HCT116 (cell line): ENCODE measurements around the gene ERMP1. TPM values are rescaled to one million over a fixed set of nuclear protein-coding genes. Genes with fewer than 3 reads are reported as not detected.

Experiments used
- ATAC-seq: fragments of 200-7000 bp; cut with Tn5 transposase; 2 replicates; pipeline ENCODE4 v1.9.1; 2020; ENCODE audit warnings: mild to moderate bottlenecking, moderate library complexity
- BruUV-seq: library from RNA; stranded (reverse); fragments of 400-500 nt; replicated peaks from 2 replicates; lab custom pipeline; 2021; lab: Mats Ljungman, UMichigan
- CTCF ChIA-PET: fragments of 300-600 bp; sonication (Branson Sonifier 250); formaldehyde crosslinking; loops from one replicate; lab custom pipeline; 2021; ENCODE audit warnings: antibody characterized with exemption; lab: Charles Lee
- POLR2A ChIA-PET: fragments of 300-600, 350-600 bp; sonication (Branson Sonifier 250); formaldehyde crosslinking; loops from one replicate; lab custom pipeline; 2021; ENCODE audit warnings: antibody characterized with exemption; lab: Charles Lee
- RAD21 ChIA-PET, 2 experiments: fragments of 300-600 bp; sonication (Branson Sonifier 250); formaldehyde crosslinking; loops; one replicate each; lab custom pipeline; 2023; ENCODE audit warnings: low total read pairs in 2 of 2; ENCODE audit not compliant: uncharacterized antibody in 2 of 2, unreplicated experiment in 2 of 2, low non-redundant PET in 1 of 2; lab: Charles Lee
- DNase-seq: peaks from one replicate; pipeline ENCODE4 v3.0.0-alpha.2; 2010; ENCODE audit warnings: low read depth, low spot score
- H2AFZ ChIP-seq: fragments of 200-600 bp; shearing (Covaris generic), sonication (generic); 2 replicates; pipeline ENCODE4 v1.6.1; 2017; ENCODE audit warnings: low read depth, mixed run types, mixed read lengths, antibody characterized with exemption, low read length; ENCODE audit not compliant: poor library complexity, severe bottlenecking
- H3K27ac ChIP-seq: 2 replicates; pipeline ENCODE4 v1.5.1; 2012; ENCODE audit warnings: low read depth, low read length
- H3K27me3 ChIP-seq: fragments of 200-600 bp; sonication (generic); 2 replicates; pipeline ENCODE4 v1.6.1; 2016; ENCODE audit warnings: mixed run types, low read length, mixed read lengths; ENCODE audit not compliant: insufficient read depth
- H3K36me3 ChIP-seq, 2 experiments: fragments of 200-500 bp in 1 of 2; fragments of 200-600 bp in 1 of 2; sonication (Bioruptor generic) in 1 of 2; sonication (generic) in 1 of 2; 2 replicates each; pipeline versions ENCODE4 v1.5.1 to v1.6.1; 2014 to 2016; ENCODE audit warnings: low read length in 2 of 2, inconsistent platforms in 1 of 2, mixed read lengths in 1 of 2, mixed run types in 1 of 2; ENCODE audit not compliant: insufficient read depth in 2 of 2, control insufficient read depth in 1 of 2
- H3K4me1 ChIP-seq, 2 experiments: fragments of 200-600 bp in 1 of 2; sonication (generic) in 1 of 2; 2 replicates each; pipeline versions ENCODE4 v1.5.1 to v1.6.1; 2012 to 2017; ENCODE audit warnings: low read length in 2 of 2, inconsistent platforms in 1 of 2, mild to moderate bottlenecking in 1 of 2, mixed read lengths in 1 of 2, mixed run types in 1 of 2, moderate library complexity in 1 of 2; ENCODE audit not compliant: insufficient read depth in 2 of 2, control insufficient read depth in 1 of 2
- H3K4me2 ChIP-seq: fragments of 200-600 bp; sonication (generic); 2 replicates; pipeline ENCODE4 v1.6.1; 2017; ENCODE audit warnings: mixed run types, low read length, mixed read lengths
- H3K4me3 ChIP-seq, 2 experiments: fragments of 200-600 bp in 1 of 2; sonication (generic) in 1 of 2; replicated peaks in 1 of 2; 2 replicates each; pipeline ENCODE4 v1.5.1; 2011 to 2016; ENCODE audit warnings: low read length in 2 of 2, control low read depth in 1 of 2, low read depth in 1 of 2, mild to moderate bottlenecking in 1 of 2, mixed read lengths in 1 of 2, mixed run types in 1 of 2
- H3K79me2 ChIP-seq: fragments of 200-600 bp; sonication (generic); 2 replicates; pipeline ENCODE4 v1.6.1; 2017; ENCODE audit warnings: mild to moderate bottlenecking, mixed run types, low read length, moderate library complexity, mixed read lengths; ENCODE audit not compliant: insufficient read depth
- H3K9ac ChIP-seq: fragments of 200-600 bp; sonication (generic); 2 replicates; pipeline ENCODE4 v1.6.1; 2016; ENCODE audit warnings: low read length, mixed read lengths
- H3K9me2 ChIP-seq: fragments of 200-600 bp; sonication (generic), shearing (Covaris generic); 2 replicates; pipeline ENCODE4 v1.6.1; 2017; ENCODE audit warnings: mixed run types, mild to moderate bottlenecking, moderate library complexity; ENCODE audit not compliant: insufficient read depth
- H3K9me3 ChIP-seq, 2 experiments: fragments of 200-500 bp in 1 of 2; fragments of 200-600 bp in 1 of 2; sonication (Bioruptor generic) in 1 of 2; sonication (generic) in 1 of 2; 2 replicates each; pipeline ENCODE4 v1.6.1; 2014 to 2017; ENCODE audit warnings: low read length in 2 of 2, mixed read lengths in 2 of 2, inconsistent platforms in 1 of 2, low read depth in 1 of 2, mild to moderate bottlenecking in 1 of 2, mixed run types in 1 of 2, moderate library complexity in 1 of 2; ENCODE audit not compliant: control insufficient read depth in 1 of 2, insufficient read depth in 1 of 2
- H4K20me1 ChIP-seq: fragments of 200-600 bp; sonication (generic), shearing (Covaris generic); 2 replicates; pipeline ENCODE4 v1.6.1; 2017; ENCODE audit warnings: mixed run types, mild to moderate bottlenecking, moderate library complexity; ENCODE audit not compliant: insufficient read depth
- ATF3 ChIP-seq: IDR thresholded peaks from 2 replicates; pipeline ENCODE4 v1.6.1; 2012
- CBX3 ChIP-seq: IDR thresholded peaks from 2 replicates; pipeline ENCODE4 v1.6.1; 2012; ENCODE audit warnings: low read depth
- CTCF ChIP-seq, 3 experiments: fragments of 200-600 bp in 1 of 3; sonication (generic) in 1 of 3; IDR thresholded peaks in 2 of 3; conservative IDR thresholded peaks in 1 of 3; 2 replicates each; pipeline ENCODE4 v1.5.1; 2012 to 2017; ENCODE audit warnings: low read depth in 2 of 3, low read length in 2 of 3, antibody characterized with exemption in 1 of 3, borderline replicate concordance in 1 of 3, control low read depth in 1 of 3, mild to moderate bottlenecking in 1 of 3, mixed read lengths in 1 of 3, mixed run types in 1 of 3, moderate library complexity in 1 of 3; ENCODE audit not compliant: insufficient read depth in 1 of 3
- EGR1 ChIP-seq: IDR thresholded peaks from 2 replicates; pipeline ENCODE4 v1.6.1; 2012; ENCODE audit warnings: low read depth
- ELF1 ChIP-seq: IDR thresholded peaks from 2 replicates; pipeline ENCODE4 v1.6.1; 2012; ENCODE audit warnings: low read depth, borderline replicate concordance
- EZH2phosphoT487 ChIP-seq: fragments of 200-600 bp; IDR thresholded peaks from 2 replicates; pipeline ENCODE4 v1.6.1; 2018; ENCODE audit warnings: antibody characterized with exemption, borderline replicate concordance
- FOSL1 ChIP-seq: IDR thresholded peaks from 2 replicates; pipeline ENCODE4 v1.6.1; 2012; ENCODE audit warnings: low read depth
- JUND ChIP-seq: IDR thresholded peaks from 2 replicates; pipeline ENCODE4 v1.6.1; 2012
- MAX ChIP-seq: IDR thresholded peaks from 2 replicates; pipeline ENCODE4 v1.6.1; 2012
- POLR2A ChIP-seq: IDR thresholded peaks from 2 replicates; pipeline ENCODE4 v1.7.0; 2011; ENCODE audit warnings: borderline replicate concordance; ENCODE audit not compliant: insufficient read depth, insufficient read length; ENCODE audit errors: extremely low read depth
- POLR2AphosphoS5 ChIP-seq: IDR thresholded peaks from 2 replicates; pipeline ENCODE4 v1.6.1; 2011; ENCODE audit warnings: mild to moderate bottlenecking, low read depth, low read length, moderate library complexity
- RAD21 ChIP-seq: IDR thresholded peaks from 2 replicates; pipeline ENCODE4 v1.6.1; 2012; ENCODE audit warnings: low read depth, mild to moderate bottlenecking
- REST ChIP-seq: IDR thresholded peaks from 2 replicates; pipeline ENCODE4 v1.6.1; 2012; ENCODE audit warnings: low read depth
- SIN3A ChIP-seq: IDR thresholded peaks from 2 replicates; pipeline ENCODE4 v1.6.1; 2012; ENCODE audit warnings: low read depth
- SP1 ChIP-seq: IDR thresholded peaks from 2 replicates; pipeline ENCODE4 v1.6.1; 2012; ENCODE audit warnings: low read depth
- SRF ChIP-seq: IDR thresholded peaks from 2 replicates; pipeline ENCODE4 v1.6.1; 2012; ENCODE audit warnings: low read depth
- TCF7L2 ChIP-seq: IDR thresholded peaks from 2 replicates; pipeline ENCODE4 v1.7.0; 2011; ENCODE audit warnings: borderline replicate concordance, inconsistent platforms; ENCODE audit not compliant: insufficient read depth, insufficient read length; ENCODE audit errors: extremely low read depth
- YY1 ChIP-seq: IDR thresholded peaks from 2 replicates; pipeline ENCODE4 v1.6.1; 2011; ENCODE audit warnings: low read length, low read depth, moderate library complexity, mild to moderate bottlenecking; ENCODE audit not compliant: insufficient replicate concordance; ENCODE audit errors: extremely low read depth
- ZFX ChIP-seq: fragments of 450-650 bp; IDR thresholded peaks from 2 replicates; pipeline ENCODE4 v1.6.1; 2017
- ZNF274 ChIP-seq: fragments of 200-500 bp; sonication (Bioruptor generic); IDR thresholded peaks from 2 replicates; pipeline ENCODE4 v1.6.1; 2014; ENCODE audit warnings: mild to moderate bottlenecking, low read depth, low read length, inconsistent platforms
- intact Hi-C: fragments of 100-400 bp; cut with micrococcal nuclease; formaldehyde crosslinking; loops from 2 replicates; pipeline ENCODE4 v1.10.0; 2022
- total RNA-seq: library from RNA; stranded (reverse); gene quantifications from one replicate; pipeline ENCODE4 v1.2.1, GENCODE V29; 2021; ENCODE audit not compliant: unreplicated experiment

Gene ERMP1
- total RNA-seq, 1 experiment from 2014 or later, result 29.9 TPM

- Histone ChIP-seq H3K9me2 (no peaks in the 10 kb centered on the region), H3K27me3 (no peaks in the 10 kb centered on the region), H3K4me2 (no peak overlapping the region), H3K27ac (no peak overlapping the region), H3K4me3 (no peak overlapping the region), H3K9me3 (no peaks in the 10 kb centered on the region), H3K36me3 (peaks cover 6 to 17% of the 10 kb centered on the region in 2 experiments; a peak in 3 of 4 replicates)
- CTCF ChIA-PET, result interaction anchor here (0.7 kb wide), 1 partner anchor 992 kb away, joined by 3 read pairs; no protein-coding TSS in a partner anchor
- DNase-seq, result no peak
- BruUV-seq, result no TSS peak
- RAD21 ChIA-PET, result no interaction called here
- TF ChIP-seq SP1 (no peak), EZH2phosphoT487 (no peak), REST (no peak), YY1 (no peak), ZNF274 (no peak), CTCF (IDR thresholded peaks at IDR 0.05 in 2 of 3, conservative IDR thresholded peaks at IDR 0.05 in 1 of 3; ENCODE audit: borderline replicate concordance in 1 of 3, insufficient read depth in 1 of 3, low read depth in 2 of 3, low read length in 2 of 3) (no peak), TCF7L2 (no peak), FOSL1 (no peak), SRF (no peak), ELF1 (no peak), POLR2A (no peak), EGR1 (no peak), ZFX (no peak), POLR2AphosphoS5 (no peak), JUND (no peak), SIN3A (no peak), RAD21 (no peak), CBX3 (no peak), MAX (no peak), ATF3 (no peak)
- TF ChIP-seq, all 23 proteins: peak for 0
- Histone ChIP-seq H3K79me2 (no peaks in the 10 kb centered on the region), H3K9ac (no peak overlapping the region), H2AFZ (no peak overlapping the region), H4K20me1 (no peaks in the 10 kb centered on the region), H3K4me1 (no peaks in the 10 kb centered on the region)
- POLR2A ChIA-PET, result no interaction called here
- intact Hi-C loops, result no loop called here
- no peak for ATAC-seq
These were observed 76.3 kb downstream of the ERMP1 start for GRCh38 chr9:5756633-5757032.
